ENCODE data around the gene TBC1D16. TPM values are rescaled to one million over a fixed set of nuclear protein-coding genes. Genes with fewer than 3 reads are reported as not detected.

TBC1D16 gene
- total RNA-seq, 1 donor: 0.52 TPM

- Histone ChIP-seq H3K4me3 (ENCODE audit: low read length) (no peak overlapping the region), H3K9me3 (ENCODE audit: low read depth, low read length) (no peaks in the 10 kb centered on the region), H3K27me3 (ENCODE audit: insufficient read depth, low read length) (no peaks in the 10 kb centered on the region), H3K4me1 (ENCODE audit: insufficient read depth, low read length) (peaks cover 15% of the 10 kb centered on the region)
Measured at GRCh38 chr17:79936641-79937381, 98.9 kb downstream of the TBC1D16 start.

GRCh38 chr17:79936050-79936449 is 99.6 kb downstream of the TBC1D16 start:
- Histone ChIP-seq H3K9me3 (ENCODE audit: low read depth, low read length) (no peaks in the 10 kb centered on the region), H3K27me3 (ENCODE audit: insufficient read depth, low read length) (peaks cover 6% of the 10 kb centered on the region), H3K4me3 (ENCODE audit: low read length) (no peak overlapping the region), H3K4me1 (ENCODE audit: insufficient read depth, low read length) (peaks cover 15% of the 10 kb centered on the region)

GRCh38 chr17:79935197-79935885 is 100.3 kb downstream of the TBC1D16 start:
- peaks cover 9% of the 10 kb centered on the region for H3K27me3 ChIP-seq (ENCODE audit: insufficient read depth, low read length)
- H3K4me1 ChIP-seq (ENCODE audit: insufficient read depth, low read length): peaks cover 15% of the 10 kb centered on the region
- H3K9me3 ChIP-seq (ENCODE audit: low read depth, low read length): no peaks in the 10 kb centered on the region
- H3K4me3 ChIP-seq (ENCODE audit: low read length): no peak overlapping the region

DNA sequence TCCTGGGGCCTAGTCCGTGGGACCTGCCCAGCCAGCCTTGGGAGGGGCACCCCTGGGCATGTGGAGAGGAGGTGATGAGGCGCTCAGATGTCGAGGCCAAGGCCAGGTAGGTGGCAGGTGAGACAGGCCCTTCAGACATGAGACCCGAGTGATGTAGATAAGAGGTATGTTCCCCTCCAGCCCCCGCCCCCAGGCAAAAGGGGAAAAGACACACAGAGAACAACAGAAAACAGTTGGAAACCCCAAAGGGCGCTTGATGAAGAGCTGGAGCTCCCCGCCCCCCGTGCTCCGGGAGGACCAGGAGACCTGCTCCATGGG is 101.1 kb downstream of the TBC1D16 start:
- no peak overlapping the region for H3K4me3 ChIP-seq (ENCODE audit: low read length)
- peaks cover 9% of the 10 kb centered on the region for H3K27me3 ChIP-seq (ENCODE audit: insufficient read depth, low read length)
- peaks cover 15% of the 10 kb centered on the region for H3K4me1 ChIP-seq (ENCODE audit: insufficient read depth, low read length)
- H3K9me3 ChIP-seq (ENCODE audit: low read depth, low read length): no peaks in the 10 kb centered on the region

DNA sequence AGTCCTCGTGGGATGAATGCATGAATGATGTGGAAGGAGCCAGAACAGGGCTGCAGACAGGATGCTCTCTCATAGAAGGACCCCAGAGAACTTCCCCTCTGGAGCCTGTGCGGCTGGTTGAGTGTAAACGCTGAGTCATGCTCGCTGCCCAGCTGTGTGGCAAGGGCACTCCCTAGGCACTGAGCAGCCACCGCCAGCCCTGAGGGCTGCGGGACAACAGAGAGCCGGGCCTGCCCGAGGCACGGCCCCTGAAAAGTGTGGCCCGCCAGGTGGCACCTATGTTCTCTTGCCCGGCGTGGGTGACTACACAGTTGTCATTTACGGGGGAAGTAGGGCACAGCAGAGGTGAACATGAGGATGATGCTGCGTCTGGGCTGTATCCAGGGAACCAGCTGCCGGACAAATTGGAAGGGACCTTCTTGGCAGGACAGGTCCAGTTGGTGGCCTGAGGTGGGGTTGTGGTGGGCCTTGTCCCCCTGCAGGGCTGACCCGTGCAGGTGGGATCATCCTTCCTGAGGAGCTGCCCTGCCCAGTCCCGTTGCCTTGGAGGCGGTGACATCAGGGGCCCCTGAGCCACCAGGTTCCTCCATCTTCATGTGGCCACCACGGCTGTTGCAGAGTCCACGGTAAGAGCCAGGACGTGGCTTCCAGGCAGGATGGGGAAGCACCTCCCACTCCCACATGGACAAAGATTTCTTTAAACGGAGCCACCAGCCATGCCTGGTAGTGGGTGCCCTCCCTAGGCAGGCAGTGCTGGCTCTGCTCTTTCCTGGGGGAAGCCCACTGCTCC is 101.6 kb downstream of the TBC1D16 start:
- Histone ChIP-seq H3K4me3 (ENCODE audit: low read length) (no peak overlapping the region), H3K4me1 (ENCODE audit: insufficient read depth, low read length) (peaks cover 15% of the 10 kb centered on the region), H3K9me3 (ENCODE audit: low read depth, low read length) (no peaks in the 10 kb centered on the region), H3K27me3 (ENCODE audit: insufficient read depth, low read length) (peaks cover 9% of the 10 kb centered on the region)

DNA sequence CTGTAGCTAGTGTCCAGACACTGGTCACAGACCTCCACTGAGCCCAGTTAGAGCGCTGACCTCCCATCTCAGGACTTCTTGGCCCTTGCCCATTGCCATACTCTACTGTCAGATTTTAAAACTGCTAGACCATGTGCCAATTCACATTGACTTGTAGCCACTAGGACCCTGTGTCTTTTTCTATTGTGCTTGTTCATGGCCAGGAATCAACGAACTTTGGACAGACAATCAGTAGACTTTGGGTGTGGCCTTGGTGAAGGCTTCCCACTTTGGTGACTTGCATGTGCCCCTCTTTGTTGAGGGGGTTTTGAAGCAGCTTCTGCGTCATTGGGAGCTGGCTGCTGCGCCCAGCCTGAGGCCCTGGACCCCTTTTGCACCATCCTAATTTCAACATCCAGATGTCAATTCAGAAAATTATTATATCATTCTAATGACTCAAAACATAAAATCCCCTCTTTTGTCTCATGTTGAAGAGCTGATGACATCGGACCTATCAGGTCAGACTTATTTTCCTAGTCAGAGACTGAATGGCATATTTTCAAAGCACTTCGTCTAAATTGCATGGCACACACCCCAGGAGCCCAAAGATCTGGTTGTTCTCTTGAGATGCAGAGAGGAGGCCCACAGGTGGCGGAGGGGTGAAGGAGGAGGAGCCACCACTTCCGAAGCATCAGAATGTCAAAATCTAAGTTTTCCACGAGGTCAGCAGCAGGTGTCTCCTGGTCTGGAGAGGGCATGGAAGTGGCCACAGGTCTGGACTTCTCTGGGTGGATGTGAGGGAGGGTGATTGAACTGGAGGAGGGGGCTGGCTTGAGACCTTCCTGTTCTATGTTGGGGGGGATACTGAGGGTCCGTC is 103.0 kb downstream of the TBC1D16 start:
- peaks cover 15% of the 10 kb centered on the region for H3K4me1 ChIP-seq (ENCODE audit: insufficient read depth, low read length)
- H3K4me3 ChIP-seq (ENCODE audit: low read length): no peak overlapping the region
- H3K9me3 ChIP-seq (ENCODE audit: low read depth, low read length): no peaks in the 10 kb centered on the region
- H3K27me3 ChIP-seq (ENCODE audit: insufficient read depth, low read length): peaks cover 9% of the 10 kb centered on the region

GRCh38 chr17:79931817-79932309 is 103.8 kb downstream of the TBC1D16 start:
- H3K4me3 ChIP-seq (ENCODE audit: low read length): no peak overlapping the region
- peaks cover 9% of the 10 kb centered on the region for H3K27me3 ChIP-seq (ENCODE audit: insufficient read depth, low read length)
- peaks cover 7% of the 10 kb centered on the region for H3K4me1 ChIP-seq (ENCODE audit: insufficient read depth, low read length)
- no peaks in the 10 kb centered on the region for H3K9me3 ChIP-seq (ENCODE audit: low read depth, low read length)

- Histone ChIP-seq H3K27me3 (ENCODE audit: insufficient read depth, low read length) (peaks cover 9% of the 10 kb centered on the region), H3K9me3 (ENCODE audit: low read depth, low read length) (no peaks in the 10 kb centered on the region), H3K4me3 (ENCODE audit: low read length) (no peak overlapping the region), H3K4me1 (ENCODE audit: insufficient read depth, low read length) (peaks cover 7% of the 10 kb centered on the region)
Measured at GRCh38 chr17:79930877-79931816, 104.5 kb downstream of the TBC1D16 start.

DNA sequence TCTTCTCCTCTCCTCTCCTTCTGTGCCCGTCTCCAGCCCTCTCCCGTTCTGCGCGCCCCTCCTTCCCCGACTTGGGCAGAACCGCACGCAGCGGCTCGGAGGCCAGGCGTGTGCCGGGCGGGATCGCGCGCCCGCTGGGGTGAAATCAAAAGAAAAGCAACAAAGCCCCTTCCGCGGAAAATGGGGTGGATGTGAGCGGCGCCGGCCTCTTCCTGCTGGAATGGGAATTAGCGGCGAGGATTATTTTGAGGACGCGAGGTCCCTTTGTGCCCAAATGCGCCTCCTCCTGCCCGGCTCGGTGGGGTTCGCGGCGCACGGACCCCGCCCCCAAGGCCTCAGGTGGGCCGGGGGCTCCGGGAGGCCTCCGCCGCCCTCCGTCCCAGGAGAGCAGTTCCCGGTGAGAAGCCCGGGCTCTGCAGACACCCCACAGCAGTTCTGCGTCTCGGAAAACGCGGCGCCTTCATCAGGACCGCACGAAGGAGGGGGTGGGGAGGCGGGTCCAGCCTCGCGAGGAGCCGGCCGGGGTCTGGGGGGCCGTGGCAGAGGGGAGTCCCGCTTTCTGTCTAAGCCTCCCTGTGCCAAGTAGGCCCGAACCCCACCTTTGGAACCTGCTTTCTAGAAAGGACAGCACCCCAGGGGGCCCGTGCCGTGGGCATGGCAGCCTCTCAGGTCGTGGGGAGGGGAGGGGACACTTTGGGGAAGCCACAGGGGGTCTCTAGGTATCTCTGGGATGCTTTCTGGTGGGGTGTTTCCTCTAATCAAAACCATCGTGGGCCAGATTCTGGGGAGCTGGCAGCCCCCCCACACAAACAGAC is 105.4 kb downstream of the TBC1D16 start:
- H3K4me1 ChIP-seq (ENCODE audit: insufficient read depth, low read length): peaks cover 7% of the 10 kb centered on the region
- H3K4me3 ChIP-seq (ENCODE audit: low read length): no peak overlapping the region
- H3K9me3 ChIP-seq (ENCODE audit: low read depth, low read length): no peaks in the 10 kb centered on the region
- peaks cover 9% of the 10 kb centered on the region for H3K27me3 ChIP-seq (ENCODE audit: insufficient read depth, low read length)

- peaks cover 9% of the 10 kb centered on the region for H3K27me3 ChIP-seq (ENCODE audit: insufficient read depth, low read length)
Measured at GRCh38 chr17:79929257-79930061, 106.2 kb downstream of the TBC1D16 start.

GRCh38 chr17:79928502-79929256 is 107.0 kb downstream of the TBC1D16 start:
- no peaks in the 10 kb centered on the region for H3K9me3 ChIP-seq (ENCODE audit: low read depth, low read length)
- H3K4me1 ChIP-seq (ENCODE audit: insufficient read depth, low read length): no peaks in the 10 kb centered on the region
- peaks cover 9% of the 10 kb centered on the region for H3K27me3 ChIP-seq (ENCODE audit: insufficient read depth, low read length)
- no peak overlapping the region for H3K4me3 ChIP-seq (ENCODE audit: low read length)

More at GRCh38 chr17:79929257-79930061, 106.2 kb downstream of the TBC1D16 start:
- Histone ChIP-seq H3K9me3 (ENCODE audit: low read depth, low read length) (no peaks in the 10 kb centered on the region), H3K4me1 (ENCODE audit: insufficient read depth, low read length) (peaks cover 7% of the 10 kb centered on the region), H3K4me3 (ENCODE audit: low read length) (no peak overlapping the region)

Data from mononuclear cell (primary cell).